ENCODE data around the gene ELL2. TPM values are rescaled to one million over a fixed set of nuclear protein-coding genes. Genes with fewer than 3 reads are reported as not detected.
A peak's percentile ranks its signal among the peaks of the same experiment; 100 is the strongest.
"Not testable (repeated sequence)": the region's sequence is repeated elsewhere in the genome, so short reads cannot be mapped to it uniquely, and the experiment has no call there.

The ELL2 gene
- total and polyA plus RNA-seq, 2 donors = 14.1 to 30.2 TPM

DNA sequence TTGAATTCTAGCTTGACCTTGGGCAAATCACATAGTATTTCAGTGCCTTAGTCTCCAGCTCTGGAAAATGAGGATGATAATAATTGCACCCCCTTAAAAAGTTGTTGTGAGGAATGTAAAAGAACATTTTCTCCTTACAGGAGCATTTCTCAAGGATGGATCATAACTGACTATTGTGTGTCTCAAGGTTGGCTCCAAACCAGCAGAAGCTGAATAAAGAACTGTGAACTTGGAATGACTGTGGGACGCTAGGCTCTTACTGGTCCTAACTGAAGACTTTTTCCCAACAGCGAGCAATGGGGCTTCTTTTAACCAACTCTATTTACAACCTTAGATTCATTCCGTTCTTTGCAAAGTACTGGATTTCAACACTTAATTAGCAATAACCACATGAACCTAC is 113.0 kb downstream of the ELL2 start:
- H3K36me3 ChIP-seq (ENCODE audit: insufficient read depth) = no peaks in the 10 kb centered on the region
- H3K4me3 ChIP-seq (ENCODE audit: low read depth, low read length) = no peak overlapping the region
- 66% methylated on average over 3 of the region's 3 CpGs for WGBS
- H3K27ac ChIP-seq (ENCODE audit: low read depth) = no peak overlapping the region
- no peaks in the 10 kb centered on the region for H3K4me1 ChIP-seq (ENCODE audit: insufficient read depth)
- DNase-seq (ENCODE audit: extremely low spot score) = no peak

DNA sequence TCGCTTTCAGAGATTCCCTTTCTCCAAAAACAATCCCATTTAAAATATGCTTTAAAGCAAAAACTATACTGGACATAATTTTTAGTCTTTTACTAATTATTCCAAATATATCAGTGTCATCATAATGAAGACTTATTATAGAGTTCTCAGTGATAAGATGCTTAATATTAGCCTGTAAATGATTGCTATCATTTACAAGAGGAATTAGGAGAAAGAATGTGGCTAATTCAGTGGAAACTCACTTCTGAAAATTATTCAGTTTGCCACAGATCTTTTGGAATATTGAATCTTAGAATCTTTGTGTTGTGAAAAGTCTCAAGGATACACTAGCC is 114.4 kb downstream of the ELL2 start:
- H3K4me1 ChIP-seq (ENCODE audit: insufficient read depth) = peaks cover 1% of the 10 kb centered on the region
- H3K36me3 ChIP-seq (ENCODE audit: insufficient read depth) = no peaks in the 10 kb centered on the region
- no peak for DNase-seq (ENCODE audit: extremely low spot score)
- 14% methylated on average over 1 of the region's 1 CpG for WGBS
- no peak overlapping the region for H3K27ac ChIP-seq (ENCODE audit: low read depth)
- H3K4me3 ChIP-seq (ENCODE audit: low read depth, low read length) = no peak overlapping the region

DNA sequence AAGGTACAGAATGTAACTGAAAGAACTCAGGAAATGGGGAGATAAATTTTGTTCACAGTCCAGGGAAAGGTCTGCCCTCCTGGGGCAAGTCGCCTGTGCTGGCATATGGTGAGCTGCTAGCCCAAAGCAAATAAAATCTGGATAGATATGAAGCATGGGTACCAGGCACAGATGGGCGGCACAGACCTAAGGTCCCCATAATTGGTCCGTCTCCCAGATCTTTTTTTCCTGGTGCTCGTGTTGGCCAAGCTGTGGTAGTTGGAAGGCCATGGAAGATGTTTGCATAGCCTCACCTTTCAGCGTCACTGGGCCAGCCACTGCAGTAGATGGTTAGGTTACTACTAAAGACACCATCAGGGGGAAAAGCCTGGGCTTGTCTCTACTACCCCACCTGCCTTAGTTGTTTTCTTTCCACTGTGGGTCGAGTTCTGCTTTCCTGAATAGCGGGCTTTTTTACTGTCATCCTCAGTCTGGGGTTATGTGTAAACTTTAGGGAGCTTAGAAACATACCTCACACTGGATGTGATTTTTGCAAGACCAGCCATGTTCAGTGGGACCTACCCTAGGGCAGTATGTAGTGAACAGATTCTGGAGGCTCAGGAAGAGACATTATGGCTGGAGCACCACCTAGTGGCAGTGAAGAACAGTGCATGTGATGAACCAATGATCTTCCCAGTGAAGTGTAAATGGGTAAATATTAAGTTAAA is 114.9 kb downstream of the ELL2 start:
- Histone ChIP-seq H3K4me1 (ENCODE audit: insufficient read depth) (peaks cover 1% of the 10 kb centered on the region), H3K36me3 (ENCODE audit: insufficient read depth) (no peaks in the 10 kb centered on the region), H3K4me3 (ENCODE audit: low read depth, low read length) (no peak overlapping the region), H3K27ac (ENCODE audit: low read depth) (no peak overlapping the region)
- DNase-seq (ENCODE audit: extremely low spot score) = peak; percentile 73
- 70% methylated on average over 7 of the region's 7 CpGs for WGBS

DNA sequence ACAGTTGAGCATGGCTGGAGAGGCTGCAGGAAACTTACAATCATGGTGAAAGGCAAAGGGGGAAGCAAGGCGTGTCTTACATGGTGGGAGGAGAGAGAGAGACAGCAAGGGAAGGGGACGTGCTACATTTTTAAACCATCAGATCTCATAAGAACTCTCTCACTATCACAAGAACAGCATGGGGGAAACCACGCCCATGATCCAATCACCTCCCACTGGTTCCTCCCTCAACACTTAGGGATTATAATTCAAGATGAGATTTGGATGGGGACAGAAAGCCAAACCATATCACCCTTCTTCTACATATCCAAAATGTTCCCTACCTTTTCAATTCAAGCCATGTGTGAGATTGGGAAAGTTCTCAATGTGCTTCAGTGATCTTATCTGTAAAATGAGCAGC is 116.3 kb downstream of the ELL2 start:
- no peak for DNase-seq (ENCODE audit: extremely low spot score)
- Histone ChIP-seq H3K4me3 (ENCODE audit: low read depth, low read length) (no peak overlapping the region), H3K36me3 (ENCODE audit: insufficient read depth) (no peaks in the 10 kb centered on the region), H3K4me1 (ENCODE audit: insufficient read depth) (peaks cover 1% of the 10 kb centered on the region), H3K27ac (ENCODE audit: low read depth) (no peak overlapping the region)
- 82% methylated on average over 3 of the region's 3 CpGs for WGBS

DNA sequence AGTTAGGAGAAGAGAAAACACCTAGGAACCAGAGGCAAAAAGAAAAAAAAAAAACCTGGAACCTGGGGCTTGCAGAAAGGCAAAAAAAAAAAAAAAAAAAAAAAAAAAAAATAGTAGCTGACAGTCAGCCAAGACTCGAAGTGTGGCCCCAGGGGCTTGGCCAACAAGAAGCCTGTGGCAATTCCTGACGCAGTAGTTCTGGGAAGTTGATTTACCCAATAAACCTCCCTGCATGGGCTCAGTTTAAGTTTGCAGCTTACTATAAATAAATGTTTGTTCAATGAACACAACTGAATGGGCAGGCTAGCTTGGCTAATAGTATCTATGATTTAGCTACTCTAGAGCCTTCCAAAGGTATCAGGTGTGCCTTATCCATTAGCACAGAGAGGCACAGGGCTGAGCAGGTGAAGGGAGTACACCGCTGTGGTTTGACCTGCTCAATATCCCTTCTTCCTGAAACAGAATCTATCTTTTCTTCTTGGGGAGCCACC is 117.9 kb downstream of the ELL2 start:
- Histone ChIP-seq H3K4me1 (ENCODE audit: insufficient read depth) (peaks cover 1% of the 10 kb centered on the region), H3K4me3 (ENCODE audit: low read depth, low read length) (no peak overlapping the region), H3K27ac (ENCODE audit: low read depth) (no peak overlapping the region), H3K36me3 (ENCODE audit: insufficient read depth) (no peaks in the 10 kb centered on the region)
- DNase-seq (ENCODE audit: extremely low spot score) = no peak
- WGBS = 63% methylated on average over 3 of the region's 3 CpGs

DNA sequence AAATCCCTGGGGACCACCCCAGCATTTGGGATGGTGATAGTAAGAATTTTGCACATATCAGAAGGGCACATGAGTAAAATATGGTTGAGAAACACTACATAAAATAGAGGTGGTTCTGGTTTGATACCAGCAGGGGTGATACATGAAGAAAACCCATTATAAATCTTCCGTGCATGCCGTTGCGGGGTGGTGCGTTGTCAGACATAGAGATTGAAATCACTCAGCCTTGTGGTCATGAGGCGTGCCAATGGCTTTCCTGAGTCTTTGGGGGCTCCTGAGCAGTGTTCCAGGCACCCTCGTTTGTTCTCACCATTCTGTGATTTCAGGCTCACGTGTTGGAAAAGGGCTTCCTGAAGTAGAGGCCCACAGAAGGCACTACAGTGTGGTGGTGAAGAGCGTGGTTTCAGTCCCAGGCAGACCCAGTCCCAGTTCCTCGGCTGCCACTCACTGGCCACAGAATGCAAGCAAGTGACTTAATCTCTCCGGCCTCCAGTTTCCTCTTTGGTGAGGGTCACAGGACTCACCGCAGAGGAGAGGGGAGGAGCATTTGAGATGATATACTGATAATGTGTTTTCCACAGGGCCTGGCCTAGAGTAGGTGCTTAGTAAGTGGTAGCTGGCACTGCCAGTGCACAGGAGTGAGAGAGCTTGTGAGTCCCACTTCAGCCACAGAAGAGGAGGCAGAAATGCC is 118.7 kb downstream of the ELL2 start:
- H3K4me3 ChIP-seq (ENCODE audit: low read depth, low read length) = no peak overlapping the region
- H3K27ac ChIP-seq (ENCODE audit: low read depth) = no peak overlapping the region
- DNase-seq (ENCODE audit: extremely low spot score) = no peak
- H3K36me3 ChIP-seq (ENCODE audit: insufficient read depth) = no peaks in the 10 kb centered on the region
- 63% methylated on average over 11 of the region's 11 CpGs for WGBS
- H3K4me1 ChIP-seq (ENCODE audit: insufficient read depth) = peaks cover 1% of the 10 kb centered on the region

DNA sequence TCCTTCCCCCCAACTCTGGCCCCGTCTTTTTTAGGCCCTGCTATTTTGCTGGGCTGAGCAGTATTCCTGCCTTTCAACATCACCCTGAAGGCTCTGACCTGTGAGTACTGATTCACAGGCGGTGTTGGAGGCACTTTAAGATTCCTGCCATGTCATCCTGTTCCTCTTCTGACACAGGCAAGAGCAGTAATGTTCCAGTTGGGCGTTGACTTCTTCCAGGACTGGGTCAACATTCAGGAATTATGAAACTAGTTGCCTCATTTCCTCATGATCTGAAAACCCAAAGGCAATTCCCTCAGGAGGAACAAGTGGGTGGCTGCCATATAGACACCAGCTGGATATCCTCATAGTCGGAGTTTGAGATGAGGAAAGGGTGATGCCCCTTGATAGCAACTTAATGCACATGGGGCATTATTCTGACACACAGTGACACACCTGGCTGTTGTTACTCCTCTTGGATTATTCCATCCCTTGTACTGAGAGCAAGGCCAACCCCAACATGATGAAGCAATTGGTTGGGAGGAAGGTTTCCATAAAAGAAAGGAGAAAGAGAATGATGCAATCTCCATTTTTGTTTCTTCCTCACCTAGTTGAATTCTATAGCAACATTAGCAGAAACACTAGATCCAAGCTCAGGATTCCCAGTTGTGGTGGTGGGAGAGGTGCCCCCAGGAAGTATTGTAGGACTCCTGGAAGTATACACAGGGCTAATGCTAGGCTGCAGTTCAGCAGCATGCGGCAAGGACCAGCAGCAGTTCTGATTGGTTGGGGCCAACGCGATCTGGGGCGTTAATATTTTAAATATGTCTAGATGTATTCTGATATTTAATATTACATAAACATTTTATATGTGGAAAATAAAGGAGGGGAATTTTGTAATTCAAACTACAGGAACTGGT is 119.5 kb downstream of the ELL2 start:
- Histone ChIP-seq H3K36me3 (ENCODE audit: insufficient read depth) (no peaks in the 10 kb centered on the region), H3K4me3 (ENCODE audit: low read depth, low read length) (no peak overlapping the region), H3K4me1 (ENCODE audit: insufficient read depth) (peaks cover 1% of the 10 kb centered on the region), H3K27ac (ENCODE audit: low read depth) (no peak overlapping the region)
- no peak for DNase-seq (ENCODE audit: extremely low spot score)
- 91% methylated on average over 8 of the region's 8 CpGs for WGBS

DNA sequence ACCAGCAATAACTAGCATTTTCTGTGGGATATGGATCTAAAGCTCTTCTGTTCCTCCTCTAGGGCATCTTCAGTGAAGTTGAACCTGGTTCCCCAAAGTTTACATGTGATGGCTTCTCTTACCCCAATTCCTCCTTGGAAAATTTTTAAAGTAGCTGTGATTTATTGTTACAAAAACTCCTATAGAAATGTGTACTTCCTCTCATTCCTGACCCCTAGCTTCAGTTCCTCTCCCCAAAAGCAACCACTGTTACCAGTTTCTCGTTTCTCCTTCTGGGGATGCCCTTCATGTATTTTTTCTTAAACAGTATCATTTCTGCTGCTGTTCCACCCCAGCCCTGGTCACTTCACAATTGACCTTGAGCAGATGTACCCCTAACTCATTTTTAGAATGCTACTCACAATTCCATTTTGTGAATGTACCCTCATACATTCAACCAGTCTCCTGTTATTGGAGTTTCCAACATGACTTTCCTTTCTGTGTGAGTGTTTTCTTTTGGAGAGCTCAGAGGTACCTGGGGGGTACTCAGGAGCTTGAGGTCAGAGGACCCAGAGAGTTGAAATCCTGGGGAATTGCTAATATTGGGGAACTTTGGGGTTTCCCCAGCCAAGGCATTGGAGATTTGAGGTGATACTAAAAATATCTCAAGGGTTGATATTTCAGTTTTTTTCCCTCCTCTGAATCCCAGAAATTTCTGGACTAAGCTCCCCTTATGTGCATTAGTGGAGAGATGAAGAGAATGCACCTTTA is 120.5 kb downstream of the ELL2 start:
- Histone ChIP-seq H3K36me3 (ENCODE audit: insufficient read depth) (no peaks in the 10 kb centered on the region), H3K4me1 (ENCODE audit: insufficient read depth) (peaks cover 1% of the 10 kb centered on the region), H3K27ac (ENCODE audit: low read depth) (no peak overlapping the region), H3K4me3 (ENCODE audit: low read depth, low read length) (no peak overlapping the region)
- DNase-seq (ENCODE audit: extremely low spot score) = no peak
- WGBS = 82% methylated on average over 1 of the region's 1 CpG

DNA sequence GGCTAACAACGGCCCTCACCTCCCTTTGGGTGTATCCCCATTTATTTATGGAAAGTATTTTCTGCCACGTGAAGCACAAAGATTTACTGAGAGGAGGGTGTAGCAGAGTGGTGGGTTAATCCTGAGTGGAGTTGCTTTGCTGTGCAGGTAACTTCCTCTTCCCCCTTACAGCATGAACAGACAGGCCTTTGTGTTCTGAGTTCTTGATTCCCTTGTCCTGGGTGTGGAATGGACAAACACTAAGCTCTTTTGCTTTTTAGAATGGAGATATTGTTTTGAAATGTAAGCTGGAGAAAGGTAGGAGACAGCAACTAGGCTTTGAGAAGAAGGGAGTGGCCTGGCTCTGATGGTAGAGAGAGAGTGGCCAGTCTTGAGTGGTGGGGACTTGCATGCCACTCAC is 122.0 kb downstream of the ELL2 start:
- Histone ChIP-seq H3K4me1 (ENCODE audit: insufficient read depth) (peaks cover 1% of the 10 kb centered on the region), H3K27ac (ENCODE audit: low read depth) (peak overlapping the region; percentile 28), H3K36me3 (ENCODE audit: insufficient read depth) (no peaks in the 10 kb centered on the region), H3K4me3 (ENCODE audit: low read depth, low read length) (no peak overlapping the region)
- 78% methylated on average over 2 of the region's 2 CpGs for WGBS
- DNase-seq (ENCODE audit: extremely low spot score) = no peak

DNA sequence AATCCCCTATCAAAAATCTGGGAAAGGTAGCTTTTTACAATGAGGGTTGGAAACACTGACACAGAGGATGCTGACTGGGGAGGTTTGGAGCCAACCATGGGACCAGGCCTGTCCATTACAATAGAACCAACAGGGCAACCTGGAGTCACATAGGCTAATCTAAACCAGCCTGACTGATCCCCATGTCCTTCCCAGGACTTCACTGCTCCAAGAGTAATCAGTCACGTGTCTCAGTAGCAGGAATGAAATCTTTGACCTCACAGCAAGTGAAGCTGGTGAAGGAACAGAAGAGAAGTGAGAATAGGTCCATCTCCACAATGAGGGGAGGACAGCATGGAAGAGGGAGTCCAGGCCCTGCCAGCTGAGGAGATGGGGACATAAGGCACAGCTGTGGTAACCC is 123.1 kb downstream of the ELL2 start:
- no peak overlapping the region for H3K27ac ChIP-seq (ENCODE audit: low read depth)
- no peaks in the 10 kb centered on the region for H3K36me3 ChIP-seq (ENCODE audit: insufficient read depth)
- H3K4me1 ChIP-seq (ENCODE audit: insufficient read depth) = peaks cover 1% of the 10 kb centered on the region
- H3K4me3 ChIP-seq (ENCODE audit: low read depth, low read length) = no peak overlapping the region
- WGBS = 87% methylated on average over 1 of the region's 1 CpG
- DNase-seq (ENCODE audit: extremely low spot score) = no peak

DNA sequence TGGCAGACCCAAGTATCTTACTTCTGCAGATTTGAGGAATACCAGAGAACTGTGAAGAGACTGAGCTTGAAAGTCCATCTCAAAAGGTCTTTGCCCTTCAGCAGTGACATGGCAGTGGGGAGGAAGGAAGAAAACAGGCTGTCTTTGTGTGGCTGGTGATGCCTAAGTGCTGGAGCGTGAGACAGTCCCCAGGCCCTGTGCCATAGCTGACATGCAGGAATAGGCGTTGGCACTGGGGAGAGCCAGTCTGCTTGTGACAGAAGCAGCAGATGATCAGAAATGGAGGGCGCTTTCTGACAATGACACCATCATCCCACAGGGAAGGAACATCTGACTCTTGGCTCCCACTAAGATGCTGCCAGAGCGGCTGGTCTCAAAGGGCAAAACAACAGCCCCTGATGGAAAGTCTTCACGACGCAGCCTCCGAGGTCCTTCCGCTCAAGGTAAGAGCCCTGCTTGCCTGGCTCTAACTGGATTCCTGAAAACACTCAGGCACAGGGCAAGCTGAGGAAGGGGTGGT is 123.6 kb downstream of the ELL2 start:
- Histone ChIP-seq H3K4me1 (ENCODE audit: insufficient read depth) (peaks cover 2% of the 10 kb centered on the region), H3K27ac (ENCODE audit: low read depth) (no peak overlapping the region), H3K36me3 (ENCODE audit: insufficient read depth) (no peaks in the 10 kb centered on the region), H3K4me3 (ENCODE audit: low read depth, low read length) (no peak overlapping the region)
- WGBS = 89% methylated on average over 8 of the region's 8 CpGs
- no peak for DNase-seq (ENCODE audit: extremely low spot score)

DNA sequence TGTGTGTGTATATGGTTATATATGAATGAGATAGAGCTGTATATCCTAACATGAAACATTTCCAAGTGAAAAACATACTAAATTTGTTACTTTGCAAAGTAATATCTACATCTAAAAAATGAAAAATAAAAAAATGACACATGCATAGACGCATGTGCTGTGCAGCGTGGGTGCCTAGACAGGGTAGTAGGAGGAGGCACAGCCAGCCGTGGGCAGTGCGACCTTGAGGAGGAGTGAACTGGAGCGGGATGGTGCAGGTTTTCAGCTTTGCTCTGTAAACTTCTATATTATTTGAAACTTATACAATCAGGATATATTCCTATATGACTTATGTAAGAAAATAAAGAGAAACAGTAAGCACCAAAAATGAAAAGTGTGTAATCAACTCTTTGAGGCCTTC is 124.2 kb downstream of the ELL2 start:
- DNase-seq (ENCODE audit: extremely low spot score) = no peak
- no peak overlapping the region for H3K27ac ChIP-seq (ENCODE audit: low read depth)
- 94% methylated on average over 5 of the region's 5 CpGs for WGBS
- no peak overlapping the region for H3K4me3 ChIP-seq (ENCODE audit: low read depth, low read length)
- H3K36me3 ChIP-seq (ENCODE audit: insufficient read depth) = no peaks in the 10 kb centered on the region
- H3K4me1 ChIP-seq (ENCODE audit: insufficient read depth) = peaks cover 1% of the 10 kb centered on the region

DNA sequence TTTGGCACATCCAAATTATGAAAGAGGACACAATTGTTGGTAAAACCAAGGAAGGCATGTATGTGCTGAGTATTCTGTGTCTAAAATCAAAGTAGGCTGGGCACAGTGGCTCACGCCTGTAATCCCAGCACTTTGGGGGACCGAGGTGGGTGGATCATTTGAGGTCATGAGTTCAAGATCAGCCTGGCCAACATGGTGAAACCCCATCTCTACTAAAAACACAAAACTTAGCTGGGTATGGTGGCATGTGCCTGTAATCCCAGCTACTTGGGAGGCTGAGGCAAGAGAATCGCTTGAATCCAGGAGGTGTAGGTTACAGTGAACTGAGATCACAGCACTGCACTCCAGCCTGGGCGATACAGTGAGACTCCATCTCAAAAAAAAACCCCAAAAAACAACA is 124.7 kb downstream of the ELL2 start:
- WGBS = 90% methylated on average over 4 of the region's 4 CpGs
- not testable (repeated sequence) for H3K27ac ChIP-seq (ENCODE audit: low read depth); H3K36me3 ChIP-seq (ENCODE audit: insufficient read depth); H3K4me1 ChIP-seq (ENCODE audit: insufficient read depth); DNase-seq (ENCODE audit: extremely low spot score); H3K4me3 ChIP-seq (ENCODE audit: low read depth, low read length)

Data from urinary bladder (tissue), 4 donors.